GM18505 (cell line): ENCODE data around the gene ERBB4.
"Not testable (repeated sequence)": the region's sequence is repeated elsewhere in the genome, so short reads cannot be mapped to it uniquely, and the experiment has no call there.

Source experiments
- ATAC-seq: cut with Tn5 transposase; IDR thresholded peaks from one replicate; pipeline ENCODE4 v1.9.1; 2021; ENCODE audit not compliant: unreplicated experiment
- POLR2A ChIP-seq: IDR thresholded peaks from 4 replicates; pipeline ENCODE4 v1.6.1; 2011; ENCODE audit warnings: borderline replicate concordance; ENCODE audit not compliant: insufficient read depth, insufficient read length; ENCODE audit errors: extremely low read depth

The ERBB4 gene

GRCh38 chr2:212494418-212495020 is 44.1 kb downstream of the ERBB4 start:
- ATAC-seq: no peak
- TF ChIP-seq POLR2A: no peak

- TF ChIP-seq POLR2A: no peak
- ATAC-seq: no peak
Observed at GRCh38 chr2:212489719-212490346, 48.8 kb downstream of the ERBB4 start.

GRCh38 chr2:212488611-212489010 is 50.0 kb downstream of the ERBB4 start:
- no peak for ATAC-seq
- TF ChIP-seq POLR2A: no peak

GRCh38 chr2:212484563-212485080 is 54.0 kb downstream of the ERBB4 start:
- no peak for ATAC-seq
- TF ChIP-seq POLR2A: no peak

GRCh38 chr2:212480447-212480846 is 58.2 kb downstream of the ERBB4 start:
- ATAC-seq: no peak
- TF ChIP-seq POLR2A: no peak

- no peak for TF ChIP-seq POLR2A
- no peak for ATAC-seq
Observed at GRCh38 chr2:212477571-212477970, 61.0 kb downstream of the ERBB4 start.

GRCh38 chr2:212473211-212473610 is 65.4 kb downstream of the ERBB4 start:
- ATAC-seq: no peak
- TF ChIP-seq POLR2A: no peak

- not testable (repeated sequence) for ATAC-seq
Observed at GRCh38 chr2:212467551-212467950, 71.1 kb downstream of the ERBB4 start.

- no peak for ATAC-seq
- TF ChIP-seq POLR2A: no peak
Observed at GRCh38 chr2:212465456-212465855, 73.1 kb downstream of the ERBB4 start.

GRCh38 chr2:212461708-212462107 is 76.9 kb downstream of the ERBB4 start:
- not testable (repeated sequence) for ATAC-seq

GRCh38 chr2:212454149-212454548 is 84.5 kb downstream of the ERBB4 start:
- TF ChIP-seq POLR2A: no peak
- no peak for ATAC-seq

GRCh38 chr2:212451786-212452231 is 86.8 kb downstream of the ERBB4 start:
- TF ChIP-seq POLR2A: no peak
- no peak for ATAC-seq

- TF ChIP-seq POLR2A: no peak
- ATAC-seq: no peak
Observed at GRCh38 chr2:212448698-212449097, 89.9 kb downstream of the ERBB4 start.

GRCh38 chr2:212441821-212442220 is 96.8 kb downstream of the ERBB4 start:
- TF ChIP-seq POLR2A: no peak
- no peak for ATAC-seq

- no peak for TF ChIP-seq POLR2A
- ATAC-seq: no peak
Observed at GRCh38 chr2:212441141-212441540, 97.5 kb downstream of the ERBB4 start.

GRCh38 chr2:212428681-212429478 is 109.7 kb downstream of the ERBB4 start:
- no peak for TF ChIP-seq POLR2A
- ATAC-seq: no peak
